Keratinocyte (primary cell): ENCODE measurements around the gene DIPK1B. TPM values are rescaled to one million over a fixed set of nuclear protein-coding genes. Genes with fewer than 3 reads are reported as not detected.

ENCODE experiments used
- DNase-seq: peaks from one replicate; pipeline ENCODE4 v3.0.0-alpha.2; 2011; ENCODE audit warnings: low read depth, missing footprints, low spot score
- FAIRE-seq: peaks from 2 replicates; lab custom pipeline; 2011; peaks lifted over from hg19 to GRCh38; lab: Jason Lieb, UNC
- H2AFZ ChIP-seq: 2 replicates; pipeline ENCODE4 v1.6.0; 2012; ENCODE audit warnings: low read length, control low read depth, inconsistent platforms; ENCODE audit not compliant: control insufficient read depth
- H3K27ac ChIP-seq: 2 replicates; pipeline ENCODE4 v1.5.1; 2011; ENCODE audit warnings: low read length; ENCODE audit not compliant: control insufficient read depth, insufficient read depth
- H3K27me3 ChIP-seq: 3 replicates; pipeline ENCODE4 v1.6.0; 2011; ENCODE audit warnings: low read length; ENCODE audit not compliant: control insufficient read depth, insufficient read depth; ENCODE audit errors: extremely low read depth
- H3K36me3 ChIP-seq, 2 experiments: 2 replicates in 1 of 2; 3 replicates in 1 of 2; pipeline ENCODE4 v1.5.1; 2011; ENCODE audit warnings: low read length in 2 of 2, mild to moderate bottlenecking in 1 of 2; ENCODE audit not compliant: control insufficient read depth in 2 of 2, insufficient read depth in 2 of 2; ENCODE audit errors: extremely low read depth in 1 of 2
- H3K4me1 ChIP-seq: 3 replicates; pipeline ENCODE4 v1.5.1; 2011; ENCODE audit warnings: low read length; ENCODE audit not compliant: control insufficient read depth, insufficient read depth; ENCODE audit errors: extremely low read depth
- H3K4me2 ChIP-seq: 3 replicates; pipeline ENCODE4 v1.6.0; 2011; ENCODE audit warnings: low read depth, low read length; ENCODE audit not compliant: control insufficient read depth, insufficient read depth; ENCODE audit errors: extremely low read depth
- H3K4me3 ChIP-seq, 3 experiments: fragments of 200-600 bp in 1 of 3; sonication (generic) in 1 of 3; 2 replicates in 2 of 3; 3 replicates in 1 of 3; pipeline ENCODE4 v1.5.1; 2011 to 2016; ENCODE audit warnings: low read length in 3 of 3, mild to moderate bottlenecking in 3 of 3, control low read depth in 2 of 3, inconsistent platforms in 1 of 3, low read depth in 1 of 3, mixed read lengths in 1 of 3, mixed run types in 1 of 3, moderate library complexity in 1 of 3; ENCODE audit not compliant: control insufficient read depth in 2 of 3, insufficient read depth in 2 of 3; ENCODE audit errors: extremely low read depth in 1 of 3
- H3K79me2 ChIP-seq: 2 replicates; pipeline ENCODE4 v1.6.0; 2012; ENCODE audit warnings: low read length; ENCODE audit not compliant: control insufficient read depth, insufficient read depth
- H3K9ac ChIP-seq: 3 replicates; pipeline ENCODE4 v1.6.0; 2011; ENCODE audit warnings: low read length; ENCODE audit not compliant: control insufficient read depth, insufficient read depth; ENCODE audit errors: extremely low read depth
- H3K9me1 ChIP-seq: 3 replicates; pipeline ENCODE4 v1.6.0; 2011; ENCODE audit warnings: low read length; ENCODE audit not compliant: control insufficient read depth, insufficient read depth; ENCODE audit errors: extremely low read depth
- H3K9me3 ChIP-seq: 2 replicates; pipeline ENCODE4 v1.5.1; 2012; ENCODE audit warnings: low read depth, low read length; ENCODE audit not compliant: control insufficient read depth
- H4K20me1 ChIP-seq: 3 replicates; pipeline ENCODE4 v1.6.0; 2011; ENCODE audit warnings: low read length; ENCODE audit not compliant: control insufficient read depth, insufficient read depth; ENCODE audit errors: extremely low read depth
- EZH2 ChIP-seq: IDR thresholded peaks from one replicate; pipeline ENCODE4 v1.6.1; 2012; ENCODE audit warnings: inconsistent platforms, mild to moderate bottlenecking, low read length, moderate library complexity
- dilution Hi-C: fragments of 300-500 bp; cut with MboI; formaldehyde crosslinking; loops from one replicate; pipeline ENCODE4 v1.7.0; 2020; ENCODE audit warnings: low sequenced_read_pairs; ENCODE audit not compliant: extremely low pct_ligation_motif_present
- polyA plus RNA-seq, 5 experiments: library from polyadenylated mRNA; depleted of rRNA in 3 of 5; stranded (reverse) in 3 of 5; stranded (forward) in 1 of 5; unstranded in 1 of 5; fragments of >200 nt; gene quantifications; 1 replicate in 1 of 5; 2 replicates in 3 of 5; 3 replicates in 1 of 5; pipeline versions ENCODE4 v1.2.1 to v1.2.3, GENCODE V29; 2011 to 2012; ENCODE audit warnings: missing spikeins in 2 of 5, low read depth in 1 of 5, low replicate concordance in 1 of 5
- TF ChIP-seq, protein P1 (sequence below), 3 experiments: IDR thresholded peaks in 1 of 3; conservative IDR thresholded peaks in 1 of 3; optimal IDR thresholded peaks in 1 of 3; 2 replicates in 2 of 3; 3 replicates in 1 of 3; pipeline versions ENCODE3 to v1.5.1; 2011; ENCODE audit warnings: low read length in 3 of 3, mild to moderate bottlenecking in 3 of 3, moderate library complexity in 2 of 3, control low read depth in 1 of 3, inconsistent platforms in 1 of 3; ENCODE audit not compliant: insufficient read depth in 2 of 3; ENCODE audit errors: extremely low read depth in 1 of 3

The DIPK1B gene
- polyA plus RNA-seq, 1 donor (not counting 4 experiments of a cell fraction or from before 2014, with no cell fraction given): not detected

DNA sequence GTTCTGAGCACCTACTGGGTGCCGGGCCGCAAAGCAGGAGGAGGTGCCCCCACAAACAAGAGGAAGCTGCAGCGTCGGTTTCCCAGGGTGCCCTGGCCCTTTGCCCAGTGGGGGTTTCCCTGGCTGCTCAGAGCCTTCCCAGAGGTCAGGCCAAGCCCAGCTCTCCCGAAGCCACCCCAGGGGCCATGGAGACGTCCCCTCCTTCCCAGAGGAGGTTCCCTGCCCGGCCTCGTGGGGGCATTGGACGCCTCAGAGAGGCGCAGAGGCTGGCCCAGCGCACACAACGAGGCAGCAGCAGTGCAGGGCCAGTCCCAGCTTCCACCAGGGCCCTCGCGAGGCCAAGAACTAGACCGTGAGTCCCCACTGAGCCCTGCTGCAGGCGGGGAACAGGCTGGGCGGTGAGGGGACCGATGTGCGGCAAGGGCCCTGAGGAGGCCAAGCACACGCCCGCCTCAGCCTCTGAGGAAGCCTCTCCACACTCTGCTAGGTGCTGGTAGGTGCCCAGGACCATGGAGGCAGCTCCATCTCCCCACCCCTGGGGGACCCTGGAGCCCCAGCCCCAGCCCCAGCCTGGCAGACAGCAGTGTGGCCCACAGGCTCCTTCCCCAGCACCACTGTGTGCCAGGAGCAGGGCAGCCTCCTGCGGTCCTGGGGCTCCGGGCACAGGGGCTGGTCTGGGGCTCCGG lies 7.0 kb downstream of the DIPK1B start:
- H3K9me1 ChIP-seq: peaks cover 3% of the 10 kb centered on the region
- no peak overlapping the region for H3K27ac ChIP-seq
- no peaks in the 10 kb centered on the region for H3K27me3 ChIP-seq
- no peak overlapping the region for H3K9ac ChIP-seq
- H3K4me1 ChIP-seq: peaks cover 19% of the 10 kb centered on the region
- peaks cover 29% of the 10 kb centered on the region for H4K20me1 ChIP-seq
- no peak overlapping the region for H3K4me3 ChIP-seq
- FAIRE-seq (no peak), DNase-seq (no peak)
- H3K9me3 ChIP-seq: no peaks in the 10 kb centered on the region
- dilution Hi-C loops: no loop called here
- peaks cover 1% of the 10 kb centered on the region for H3K79me2 ChIP-seq
- H3K4me2 ChIP-seq: no peak overlapping the region
- H2AFZ ChIP-seq: no peak overlapping the region
- H3K36me3 ChIP-seq: peaks cover 10 to 16% of the 10 kb centered on the region in 2 experiments
- TF ChIP-seq, protein P1, sequence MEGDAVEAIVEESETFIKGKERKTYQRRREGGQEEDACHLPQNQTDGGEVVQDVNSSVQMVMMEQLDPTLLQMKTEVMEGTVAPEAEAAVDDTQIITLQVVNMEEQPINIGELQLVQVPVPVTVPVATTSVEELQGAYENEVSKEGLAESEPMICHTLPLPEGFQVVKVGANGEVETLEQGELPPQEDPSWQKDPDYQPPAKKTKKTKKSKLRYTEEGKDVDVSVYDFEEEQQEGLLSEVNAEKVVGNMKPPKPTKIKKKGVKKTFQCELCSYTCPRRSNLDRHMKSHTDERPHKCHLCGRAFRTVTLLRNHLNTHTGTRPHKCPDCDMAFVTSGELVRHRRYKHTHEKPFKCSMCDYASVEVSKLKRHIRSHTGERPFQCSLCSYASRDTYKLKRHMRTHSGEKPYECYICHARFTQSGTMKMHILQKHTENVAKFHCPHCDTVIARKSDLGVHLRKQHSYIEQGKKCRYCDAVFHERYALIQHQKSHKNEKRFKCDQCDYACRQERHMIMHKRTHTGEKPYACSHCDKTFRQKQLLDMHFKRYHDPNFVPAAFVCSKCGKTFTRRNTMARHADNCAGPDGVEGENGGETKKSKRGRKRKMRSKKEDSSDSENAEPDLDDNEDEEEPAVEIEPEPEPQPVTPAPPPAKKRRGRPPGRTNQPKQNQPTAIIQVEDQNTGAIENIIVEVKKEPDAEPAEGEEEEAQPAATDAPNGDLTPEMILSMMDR (optimal IDR thresholded peaks at IDR 0.05 in 1 of 3, IDR thresholded peaks at IDR 0.05 in 1 of 3, conservative IDR thresholded peaks at IDR 0.05 in 1 of 3; ENCODE audit: extremely low read depth in 1 of 3, insufficient read depth in 2 of 3, low read length in 3 of 3): peak in 1 of 3 experiments; percentile 4
- no peak for TF ChIP-seq EZH2

GRCh38 chr9:136720251-136720897 lies 8.0 kb downstream of the DIPK1B start:
- Histone ChIP-seq H3K4me2 (no peak overlapping the region), H3K9me3 (no peaks in the 10 kb centered on the region), H3K4me1 (peaks cover 20% of the 10 kb centered on the region), H3K9ac (no peak overlapping the region), H4K20me1 (peaks cover 38% of the 10 kb centered on the region), H3K27ac (no peak overlapping the region), H3K9me1 (peaks cover 3% of the 10 kb centered on the region), H3K79me2 (peaks cover 6% of the 10 kb centered on the region), H2AFZ (no peak overlapping the region), H3K27me3 (no peaks in the 10 kb centered on the region), H3K4me3 (no peak overlapping the region), H3K36me3 (peaks cover 16 to 18% of the 10 kb centered on the region in 2 experiments)
- TF ChIP-seq, protein P1 (optimal IDR thresholded peaks at IDR 0.05 in 1 of 3, IDR thresholded peaks at IDR 0.05 in 1 of 3, conservative IDR thresholded peaks at IDR 0.05 in 1 of 3; ENCODE audit: extremely low read depth in 1 of 3, insufficient read depth in 2 of 3, low read length in 3 of 3): no peak
- no peak for TF ChIP-seq EZH2
- no peak for FAIRE-seq
- dilution Hi-C loops: no loop called here
- DNase-seq: no peak
